ENCODE measurements around the gene MMP27. TPM values are rescaled to one million over a fixed set of nuclear protein-coding genes. Genes with fewer than 3 reads are reported as not detected.

MMP27 gene
- total RNA-seq, 1 donor from 2014 or later: not detected

Other genes starting within 250 kb of the MMP27 start
- gene MMP7, start 175.0 kb downstream of the MMP27 start, total RNA-seq: not detected in 2 replicates
- not detected in 2 replicates for gene MMP20, start 80.4 kb downstream of the MMP27 start, total RNA-seq
- gene MMP8, start 19.2 kb upstream of the MMP27 start, total RNA-seq: not detected in 2 replicates
- gene MMP10, start 74.9 kb upstream of the MMP27 start, total RNA-seq: 0.14 TPM in 1 of 2 replicates, not detected in the other
- gene MMP1, start 92.4 kb upstream of the MMP27 start, total RNA-seq: not detected in 2 replicates
- gene MMP3, start 137.8 kb upstream of the MMP27 start, total RNA-seq: not detected in 2 replicates
- not detected in 2 replicates for gene MMP12, start 169.2 kb upstream of the MMP27 start, total RNA-seq
- gene MMP13, start 250.0 kb upstream of the MMP27 start, total RNA-seq: not detected in 2 replicates